ENCODE measurements around the gene TSC22D1.

- TF ChIP-seq CTCF (conservative IDR thresholded peaks at IDR 0.05 in 1 of 2, IDR thresholded peaks at IDR 0.05 in 1 of 2; ENCODE audit: extremely low read depth in 1 of 2, insufficient read depth in 1 of 2, low read depth in 1 of 2, low read length in 2 of 2) (no peak), EZH2 (IDR thresholded peaks at IDR 0.05; ENCODE audit: borderline replicate concordance, low read length) (no peak)
Observed at GRCh38 chr13:44474122-44474910, 101.8 kb downstream of the TSC22D1 start.
